GM12874 (cell line): ENCODE data around the gene METTL6.

ENCODE experiments used
- TF ChIP-seq, protein P1 (sequence below): IDR thresholded peaks from 2 replicates; pipeline ENCODE4 v1.5.1; 2011; ENCODE audit warnings: low read depth, mild to moderate bottlenecking, control low read depth, low read length, moderate library complexity; ENCODE audit not compliant: insufficient read depth

The METTL6 gene

DNA sequence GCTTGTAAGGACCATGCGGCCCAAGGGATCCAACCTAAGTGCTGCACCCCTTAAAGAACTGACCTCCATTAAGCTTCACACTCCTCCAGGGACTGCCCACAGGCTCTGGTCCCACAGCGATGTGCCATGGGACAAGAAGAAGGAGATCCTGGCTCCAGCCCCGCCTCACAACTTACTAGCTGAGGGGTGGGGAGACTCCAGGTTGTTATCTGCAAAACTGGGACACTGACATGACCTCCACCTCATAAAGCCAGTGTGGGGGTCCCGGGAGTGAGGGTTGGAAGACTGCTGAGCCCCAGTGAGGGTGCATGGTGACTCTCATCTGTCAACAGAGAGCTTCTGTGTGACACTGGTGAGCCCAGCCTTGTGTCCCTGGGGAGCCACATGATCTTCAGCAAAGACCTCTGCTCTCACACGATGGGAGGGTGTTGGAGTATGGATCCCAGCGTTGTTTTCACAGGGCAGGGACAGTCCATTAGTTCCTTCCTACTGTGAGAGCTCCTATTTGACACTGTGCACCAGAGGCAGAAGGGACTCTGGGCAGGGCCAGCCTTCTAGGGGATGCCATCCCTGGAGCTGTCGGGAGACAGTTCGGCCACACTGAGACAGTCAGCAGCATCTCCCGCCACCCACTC lies 26.8 kb upstream of the METTL6 start:
- TF ChIP-seq, protein P1, sequence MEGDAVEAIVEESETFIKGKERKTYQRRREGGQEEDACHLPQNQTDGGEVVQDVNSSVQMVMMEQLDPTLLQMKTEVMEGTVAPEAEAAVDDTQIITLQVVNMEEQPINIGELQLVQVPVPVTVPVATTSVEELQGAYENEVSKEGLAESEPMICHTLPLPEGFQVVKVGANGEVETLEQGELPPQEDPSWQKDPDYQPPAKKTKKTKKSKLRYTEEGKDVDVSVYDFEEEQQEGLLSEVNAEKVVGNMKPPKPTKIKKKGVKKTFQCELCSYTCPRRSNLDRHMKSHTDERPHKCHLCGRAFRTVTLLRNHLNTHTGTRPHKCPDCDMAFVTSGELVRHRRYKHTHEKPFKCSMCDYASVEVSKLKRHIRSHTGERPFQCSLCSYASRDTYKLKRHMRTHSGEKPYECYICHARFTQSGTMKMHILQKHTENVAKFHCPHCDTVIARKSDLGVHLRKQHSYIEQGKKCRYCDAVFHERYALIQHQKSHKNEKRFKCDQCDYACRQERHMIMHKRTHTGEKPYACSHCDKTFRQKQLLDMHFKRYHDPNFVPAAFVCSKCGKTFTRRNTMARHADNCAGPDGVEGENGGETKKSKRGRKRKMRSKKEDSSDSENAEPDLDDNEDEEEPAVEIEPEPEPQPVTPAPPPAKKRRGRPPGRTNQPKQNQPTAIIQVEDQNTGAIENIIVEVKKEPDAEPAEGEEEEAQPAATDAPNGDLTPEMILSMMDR, result no peak

- TF ChIP-seq, protein P1, result no peak
Measured at GRCh38 chr3:15453501-15453900, 26.2 kb upstream of the METTL6 start.

- TF ChIP-seq, protein P1, result no peak
Measured at GRCh38 chr3:15452961-15453360, 25.6 kb upstream of the METTL6 start.

DNA sequence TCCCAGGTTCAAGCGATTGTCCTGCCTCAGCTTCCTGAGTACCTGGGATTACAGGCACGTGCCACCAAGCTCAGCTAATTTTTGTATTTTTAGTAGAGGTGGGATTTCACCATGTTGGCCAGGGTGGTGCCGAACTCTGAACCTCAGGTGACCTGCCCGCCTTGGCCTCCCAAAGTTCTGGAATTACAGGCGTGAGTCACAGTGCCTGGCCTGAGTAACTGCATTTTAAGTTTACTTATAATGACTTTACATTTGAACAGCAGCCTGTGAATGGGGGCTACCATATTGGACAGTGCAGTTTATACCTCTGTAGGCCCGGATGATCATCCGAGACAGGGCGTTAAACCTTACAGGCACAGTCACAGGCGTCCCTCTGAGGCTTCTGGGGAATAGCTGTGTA lies 24.8 kb upstream of the METTL6 start:
- TF ChIP-seq, protein P1, result no peak

- TF ChIP-seq, protein P1, result no peak
Measured at GRCh38 chr3:15451216-15452113, 24.1 kb upstream of the METTL6 start.

DNA sequence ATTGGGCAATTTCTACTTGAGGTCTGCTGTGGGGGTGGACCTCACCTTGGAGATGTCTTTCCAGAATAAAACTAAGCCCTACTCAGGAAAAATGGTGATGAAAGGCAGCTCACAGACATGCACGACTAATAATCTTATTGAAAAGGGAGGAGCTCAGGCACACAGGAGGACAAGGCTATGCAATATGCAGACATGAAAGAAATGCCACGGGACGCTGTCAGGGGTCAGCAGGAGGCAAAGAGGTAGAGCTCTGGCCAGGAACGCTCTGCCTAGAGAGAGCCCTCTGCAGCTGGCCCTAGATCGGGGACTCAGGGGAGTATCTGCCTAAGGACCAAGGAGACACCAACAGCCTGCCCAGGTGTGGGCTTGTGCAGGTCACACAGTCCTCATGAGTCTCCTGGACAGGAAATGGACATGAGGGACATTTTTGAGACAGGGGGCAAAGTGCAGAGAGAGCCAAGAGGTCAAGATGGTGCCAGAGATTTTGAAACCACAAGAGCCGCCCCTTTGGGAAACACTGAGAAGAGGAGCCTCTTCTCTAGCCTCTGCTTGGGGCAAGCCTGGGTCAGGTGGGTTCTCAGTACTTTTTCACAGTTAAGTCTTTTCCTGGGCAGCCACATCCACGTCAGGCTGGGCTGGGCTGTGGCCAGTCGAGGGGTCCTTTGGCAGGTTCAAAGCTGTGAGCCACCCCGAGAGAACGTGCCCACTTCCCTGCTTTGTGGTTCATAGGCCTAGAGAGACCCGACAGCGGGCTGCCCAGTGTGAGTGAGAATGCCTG lies 23.3 kb upstream of the METTL6 start:
- TF ChIP-seq, protein P1, result no peak
